Gastrocnemius medialis (tissue), 4 donors: ENCODE results near the gene ZNF69. TPM values are rescaled to one million over a fixed set of nuclear protein-coding genes. Genes with fewer than 3 reads are reported as not detected.
"Not testable (repeated sequence)": the region's sequence is repeated elsewhere in the genome, so short reads cannot be mapped to it uniquely, and the experiment has no call there.

Source experiments
- ATAC-seq, 2 donors: fragments of 150-250 bp; one replicate each; pipeline ENCODE4 v1.9.1; 2016
- DNase-seq, 2 donors: peaks; one replicate each; pipeline ENCODE4 v3.0.0-alpha.2; 2019
- H3K27ac ChIP-seq, 4 donors: fragments of 200-600 bp; sonication (generic); 1 replicate in 1 of 4; 2 replicates in 3 of 4; pipeline ENCODE4 v1.5.1; 2016 to 2018; ENCODE audit warnings: mild to moderate bottlenecking in 2 of 4, moderate library complexity in 1 of 4
- H3K27me3 ChIP-seq, 3 donors: fragments of 200-600 bp; sonication (generic) in 2 of 3; 1 replicate in 1 of 3; 2 replicates in 2 of 3; pipeline versions ENCODE4 v1.5.1 to v1.6.0; 2016 to 2019; ENCODE audit warnings: mild to moderate bottlenecking in 1 of 3, moderate library complexity in 1 of 3
- H3K36me3 ChIP-seq, 2 donors: fragments of 200-600 bp; sonication (generic) in 1 of 2; one replicate each; pipeline ENCODE4 v1.5.1; 2017 to 2018
- H3K4me1 ChIP-seq, 2 donors: fragments of 200-600 bp; sonication (generic) in 1 of 2; one replicate each; pipeline ENCODE4 v1.5.1; 2016 to 2017; ENCODE audit warnings: mild to moderate bottlenecking in 2 of 2
- H3K4me3 ChIP-seq, 4 donors: fragments of 200-600 bp; sonication (generic) in 3 of 4; 1 replicate in 1 of 4; 2 replicates in 3 of 4; pipeline ENCODE4 v1.5.1; 2016 to 2019; ENCODE audit warnings: mild to moderate bottlenecking in 2 of 4
- H3K9me3 ChIP-seq, 3 donors: fragments of 200-600 bp; sonication (generic) in 2 of 3; 1 replicate in 1 of 3; 2 replicates in 2 of 3; pipeline ENCODE4 v1.5.1; 2016 to 2019
- POLR2A ChIP-seq, 2 donors: fragments of 450-650 bp; IDR thresholded peaks; one replicate each; pipeline ENCODE4 v1.6.1; 2017; ENCODE audit warnings: antibody characterized with exemption in 2 of 2, mild to moderate bottlenecking in 2 of 2, moderate library complexity in 2 of 2
- in situ Hi-C, 4 donors: fragments of 200-750 bp; cut with MboI; loops; one replicate each; pipeline versions ENCODE4 v1.15.0 to v1.8.0; 2017; ENCODE audit warnings: low sequenced_read_pairs in 4 of 4
- intact Hi-C: fragments of 100-400 bp; cut with DNase I; formaldehyde crosslinking; loops from one replicate; pipeline ENCODE4 v1.15.1; 2023; ENCODE audit warnings: low total_unique reads
- total RNA-seq, 4 donors: library from RNA; depleted of rRNA; stranded (reverse); fragments of >200 nt; gene quantifications; one replicate each; pipeline versions ENCODE4 v1.1.0 to v1.2.3, GENCODE V29; 2016
- TF ChIP-seq, protein P1 (sequence below), 5 experiments: fragments of 450-650 bp in 3 of 5; fragments of 200-600 bp in 2 of 5; sonication (generic) in 2 of 5; IDR thresholded peaks in 4 of 5; conservative IDR thresholded peaks in 1 of 5; 1 replicate in 4 of 5; 2 replicates in 1 of 5; pipeline ENCODE4 v1.5.1; 2016 to 2019; ENCODE audit warnings: antibody characterized with exemption in 5 of 5, mild to moderate bottlenecking in 3 of 5, moderate library complexity in 3 of 5

Gene ZNF69
- total RNA-seq, 4 donors from 2014 or later: 0.22 to 2.8 (median 1.8) TPM

- in situ Hi-C loops (loop anchor here in 1 of 4 donors (10.0 kb wide), 1 partner anchor 258 kb away; the partner anchor contains the start of gene ZNF20), intact Hi-C loops (loop anchor here (2.0 to 5.0 kb wide), 3 partner anchors 38 to 90 kb away; partner anchors contain the start of genes ZNF440, ZNF491 and ZNF700)
- Histone ChIP-seq H3K27me3 (no peaks in the 10 kb centered on the region), H3K4me1 (peaks cover 8% of the 10 kb centered on the region in 2 donors), H3K36me3 (no peaks in the 10 kb centered on the region), H3K27ac (peak overlapping the region; percentile 75 to 82 (median 80)), H3K4me3 (peak overlapping the region; percentile 58 to 82 (median 76)), H3K9me3 (no peaks in the 10 kb centered on the region)
- DNase-seq: no peak
- TF ChIP-seq, protein P1, sequence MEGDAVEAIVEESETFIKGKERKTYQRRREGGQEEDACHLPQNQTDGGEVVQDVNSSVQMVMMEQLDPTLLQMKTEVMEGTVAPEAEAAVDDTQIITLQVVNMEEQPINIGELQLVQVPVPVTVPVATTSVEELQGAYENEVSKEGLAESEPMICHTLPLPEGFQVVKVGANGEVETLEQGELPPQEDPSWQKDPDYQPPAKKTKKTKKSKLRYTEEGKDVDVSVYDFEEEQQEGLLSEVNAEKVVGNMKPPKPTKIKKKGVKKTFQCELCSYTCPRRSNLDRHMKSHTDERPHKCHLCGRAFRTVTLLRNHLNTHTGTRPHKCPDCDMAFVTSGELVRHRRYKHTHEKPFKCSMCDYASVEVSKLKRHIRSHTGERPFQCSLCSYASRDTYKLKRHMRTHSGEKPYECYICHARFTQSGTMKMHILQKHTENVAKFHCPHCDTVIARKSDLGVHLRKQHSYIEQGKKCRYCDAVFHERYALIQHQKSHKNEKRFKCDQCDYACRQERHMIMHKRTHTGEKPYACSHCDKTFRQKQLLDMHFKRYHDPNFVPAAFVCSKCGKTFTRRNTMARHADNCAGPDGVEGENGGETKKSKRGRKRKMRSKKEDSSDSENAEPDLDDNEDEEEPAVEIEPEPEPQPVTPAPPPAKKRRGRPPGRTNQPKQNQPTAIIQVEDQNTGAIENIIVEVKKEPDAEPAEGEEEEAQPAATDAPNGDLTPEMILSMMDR (IDR thresholded peaks at IDR 0.05 in 4 of 5, conservative IDR thresholded peaks at IDR 0.05 in 1 of 5): no peak
- TF ChIP-seq POLR2A (IDR thresholded peaks at IDR 0.05): no peak
- peak in 1 of 2 donors; percentile 30 for ATAC-seq
These were observed 360 bp upstream of the ZNF69 start for GRCh38 chr19:11887234-11887610.

- intact Hi-C loops: loop anchor here (5.0 kb wide), 2 partner anchors 78 to 93 kb away; partner anchors contain the start of genes ZNF440 and ZNF491
- not testable (repeated sequence) for ATAC-seq
These were observed 2.3 kb downstream of the ZNF69 start for GRCh38 chr19:11889901-11890300.

DNA sequence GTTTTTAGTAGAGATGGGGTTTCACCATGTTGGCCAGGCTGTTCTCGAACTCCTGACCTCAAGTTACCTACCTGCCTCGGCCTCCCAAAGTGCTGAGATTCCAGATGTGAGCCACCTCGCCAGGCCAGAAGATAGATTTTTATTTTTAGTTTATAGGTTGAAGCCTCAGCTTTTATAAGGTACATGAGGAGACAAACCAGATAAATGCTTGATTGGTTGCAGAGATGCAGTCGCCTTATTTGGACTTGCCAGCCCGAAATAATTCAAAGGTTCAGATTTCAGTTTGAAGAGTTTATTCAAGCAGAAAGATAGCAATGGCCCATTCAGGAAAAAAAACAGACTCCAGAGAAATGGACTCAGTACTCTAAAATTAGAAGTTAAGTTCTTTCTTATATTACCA is 3.1 kb downstream of the ZNF69 start:
- Histone ChIP-seq H3K27ac (no peak overlapping the region), H3K4me3 (no peak overlapping the region), H3K4me1 (peaks cover 8% of the 10 kb centered on the region in 2 donors), H3K36me3 (no peaks in the 10 kb centered on the region), H3K9me3 (no peaks in the 10 kb centered on the region), H3K27me3 (no peaks in the 10 kb centered on the region)
- DNase-seq (no peak), ATAC-seq (no peak)
- intact Hi-C loops: no loop called here
- TF ChIP-seq, protein P1 (IDR thresholded peaks at IDR 0.05 in 4 of 5, conservative IDR thresholded peaks at IDR 0.05 in 1 of 5): no peak
- no peak for TF ChIP-seq POLR2A (IDR thresholded peaks at IDR 0.05)
- in situ Hi-C loops: no loop called here

More at GRCh38 chr19:11889901-11890300, 2.3 kb downstream of the ZNF69 start:
- in situ Hi-C loops: loop anchor here in 1 of 4 donors (10.0 kb wide), 1 partner anchor 255 kb away; the partner anchor contains the start of gene ZNF20
- not testable (repeated sequence) for H3K27ac ChIP-seq, DNase-seq, H3K4me3 ChIP-seq, H3K36me3 ChIP-seq, H3K9me3 ChIP-seq, H3K27me3 ChIP-seq, H3K4me1 ChIP-seq

- no peak overlapping the region for H3K4me3 ChIP-seq
- intact Hi-C loops (no loop called here), in situ Hi-C loops (no loop called here)
- H3K27ac ChIP-seq: no peak overlapping the region
- TF ChIP-seq, protein P1 (IDR thresholded peaks at IDR 0.05 in 4 of 5, conservative IDR thresholded peaks at IDR 0.05 in 1 of 5): no peak
- TF ChIP-seq POLR2A (IDR thresholded peaks at IDR 0.05): no peak
- H3K4me1 ChIP-seq: no peaks in the 10 kb centered on the region
- ATAC-seq: no peak
- H3K36me3 ChIP-seq: no peaks in the 10 kb centered on the region
- H3K27me3 ChIP-seq: no peaks in the 10 kb centered on the region
- DNase-seq: no peak
- H3K9me3 ChIP-seq: peaks cover 0 to 10% (median 0%) of the 10 kb centered on the region in 3 donors
These were observed 7.3 kb downstream of the ZNF69 start for GRCh38 chr19:11894851-11895250.

DNA sequence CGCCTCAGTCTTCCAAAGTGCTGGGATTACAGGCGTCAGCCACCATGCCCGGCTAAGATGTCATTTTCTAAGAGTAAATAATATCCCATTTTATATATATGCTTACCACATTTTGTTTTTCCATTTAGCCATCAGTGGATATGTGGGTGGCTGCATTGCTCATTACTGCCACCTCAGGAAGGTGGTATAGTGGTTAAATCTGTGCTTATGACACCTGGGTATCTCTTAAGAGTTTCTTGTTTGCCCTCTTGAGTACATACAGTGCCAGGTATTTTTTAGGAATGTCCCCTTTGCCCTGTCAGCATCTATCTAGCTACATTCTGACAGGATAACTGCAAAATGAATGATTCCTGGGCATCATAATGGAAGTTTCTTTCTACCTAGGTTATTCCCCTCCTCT is 14.6 kb downstream of the ZNF69 start:
- no peak for DNase-seq
- ATAC-seq: no peak
- Histone ChIP-seq H3K4me3 (no peak overlapping the region), H3K9me3 (peaks cover 0 to 46% (median 28%) of the 10 kb centered on the region in 3 donors), H3K27ac (no peak overlapping the region), H3K36me3 (peaks cover 10 to 47% of the 10 kb centered on the region in 2 donors), H3K27me3 (peaks cover 0 to 7% (median 0%) of the 10 kb centered on the region in 3 donors), H3K4me1 (no peaks in the 10 kb centered on the region)
- TF ChIP-seq POLR2A (IDR thresholded peaks at IDR 0.05): no peak
- TF ChIP-seq, protein P1 (IDR thresholded peaks at IDR 0.05 in 4 of 5, conservative IDR thresholded peaks at IDR 0.05 in 1 of 5): no peak
- intact Hi-C loops: no loop called here
- in situ Hi-C loops: loop anchor here in 1 of 4 donors (25.0 kb wide), 1 partner anchor 235 kb away; the partner anchor contains the start of gene ZNF20
